GM23338 (cell line): Measurements from ENCODE around the gene FAM76B. TPM values are rescaled to one million over a fixed set of nuclear protein-coding genes. Genes with fewer than 3 reads are reported as not detected.

Experiments
- ATAC-seq: fragments of 200-7000 bp; cut with Tn5 transposase; 3 replicates; pipeline ENCODE4 v1.9.1; 2020
- DNase-seq: peaks from one replicate; pipeline ENCODE4 v3.0.0-alpha.2; 2015; ENCODE audit warnings: low spot score
- H2AFZ ChIP-seq: fragments of 200-600 bp; sonication (generic); 2 replicates; pipeline ENCODE4 v1.8.0; 2016; ENCODE audit warnings: antibody characterized with exemption, mild to moderate bottlenecking, moderate library complexity
- H3F3A ChIP-seq: fragments of 200-600 bp; sonication (generic); replicated peaks from 2 replicates; pipeline ENCODE4 v1.8.0; 2017; ENCODE audit warnings: antibody characterized with exemption, mixed run types, low read depth
- H3K27ac ChIP-seq: fragments of 200-600 bp; sonication (generic); 2 replicates; pipeline ENCODE4 v1.6.1; 2016; ENCODE audit warnings: low read depth
- H3K27me3 ChIP-seq: fragments of 200-600 bp; sonication (generic); 2 replicates; pipeline ENCODE4 v1.8.0; 2016; ENCODE audit warnings: mild to moderate bottlenecking, mixed run types, moderate library complexity; ENCODE audit not compliant: insufficient read depth
- H3K36me3 ChIP-seq: fragments of 200-600 bp; sonication (generic); 2 replicates; pipeline ENCODE4 v1.8.0; 2016; ENCODE audit warnings: mild to moderate bottlenecking; ENCODE audit not compliant: insufficient read depth
- H3K4me1 ChIP-seq: fragments of 200-600 bp; sonication (generic); 2 replicates; pipeline ENCODE4 v1.8.0; 2016; ENCODE audit warnings: mild to moderate bottlenecking, moderate library complexity; ENCODE audit not compliant: insufficient read depth
- H3K4me2 ChIP-seq: fragments of 200-600 bp; sonication (generic); 2 replicates; pipeline ENCODE4 v1.7.1; 2017; ENCODE audit warnings: mixed run types
- H3K4me3 ChIP-seq: fragments of 200-600 bp; sonication (generic); 2 replicates; pipeline ENCODE4 v1.6.1; 2016; ENCODE audit warnings: mixed run types
- H3K79me2 ChIP-seq: fragments of 200-600 bp; sonication (generic); replicated peaks from 2 replicates; pipeline ENCODE4 v1.8.0; 2017; ENCODE audit warnings: mild to moderate bottlenecking; ENCODE audit not compliant: insufficient read depth
- H3K9me2 ChIP-seq: fragments of 200-600 bp; sonication (generic); 2 replicates; pipeline ENCODE4 v1.8.0; 2017; ENCODE audit not compliant: insufficient read depth
- H4K20me1 ChIP-seq: fragments of 200-600 bp; sonication (generic); replicated peaks from 2 replicates; pipeline ENCODE4 v1.8.0; 2017; ENCODE audit warnings: mild to moderate bottlenecking; ENCODE audit not compliant: insufficient read depth
- H3K27ac Mint-ChIP-seq: 2 replicates; pipeline ENCODE4 v1.8.0; 2020; ENCODE audit warnings: inconsistent platforms, mild to moderate bottlenecking, moderate library complexity, mixed read lengths
- H3K27me3 Mint-ChIP-seq: 3 replicates; pipeline ENCODE4 v1.8.0; 2022; ENCODE audit warnings: low read depth, mild to moderate bottlenecking, moderate library complexity, mixed read lengths, inconsistent platforms; ENCODE audit not compliant: insufficient read depth, poor library complexity
- H3K36me3 Mint-ChIP-seq: 3 replicates; pipeline ENCODE4 v1.8.0; 2021; ENCODE audit warnings: low read depth, mild to moderate bottlenecking, inconsistent platforms, moderate library complexity, mixed read lengths
- H3K4me1 Mint-ChIP-seq: 3 replicates; pipeline ENCODE4 v1.8.0; 2020; ENCODE audit warnings: mild to moderate bottlenecking, inconsistent platforms, mixed read lengths
- H3K4me3 Mint-ChIP-seq: 3 replicates; pipeline ENCODE4 v1.8.0; 2021; ENCODE audit warnings: moderate library complexity, mild to moderate bottlenecking, inconsistent platforms, mixed read lengths
- H3K9me3 Mint-ChIP-seq: 3 replicates; pipeline ENCODE4 v1.8.0; 2020; ENCODE audit warnings: moderate library complexity, mild to moderate bottlenecking, inconsistent platforms, mixed read lengths
- EZH2 ChIP-seq: fragments of 200-600 bp; sonication (generic); IDR thresholded peaks from one replicate; pipeline ENCODE4 v1.8.0; 2017; ENCODE audit warnings: antibody characterized with exemption, mild to moderate bottlenecking, low read depth; ENCODE audit not compliant: unreplicated experiment
- NANOG ChIP-seq: IDR thresholded peaks from 2 replicates; pipeline ENCODE4 v1.6.1; 2016; ENCODE audit warnings: antibody characterized with exemption, borderline replicate concordance
- polyA plus RNA-seq: library from polyadenylated mRNA; unstranded; fragments of >200 nt; fragmentation: Nextera tagmentation; extraction: Ambion mirVana; gene quantifications from 2 replicates; pipeline ENCODE4 v1.2.1, GENCODE V29; 2016
- total RNA-seq: library from RNA; depleted of rRNA; stranded (reverse); fragments of >200 nt; shearing (Covaris generic); gene quantifications from 2 replicates; pipeline ENCODE4 v1.2.3, GENCODE V29; 2014
- TF ChIP-seq, protein P1 (sequence below): fragments of 250-450 bp; sonication (Bioruptor Pico); IDR thresholded peaks from 2 replicates; pipeline ENCODE4 v1.5.0; 2020; ENCODE audit warnings: mild to moderate bottlenecking, moderate library complexity

The FAM76B gene
- total and polyA plus RNA-seq, 2 experiments from 2014 or later: 21.1 to 37.9 TPM

GRCh38 chr11:95832763-95833162 lies 43.2 kb upstream of the FAM76B start (continued):
- TF ChIP-seq, protein P1, sequence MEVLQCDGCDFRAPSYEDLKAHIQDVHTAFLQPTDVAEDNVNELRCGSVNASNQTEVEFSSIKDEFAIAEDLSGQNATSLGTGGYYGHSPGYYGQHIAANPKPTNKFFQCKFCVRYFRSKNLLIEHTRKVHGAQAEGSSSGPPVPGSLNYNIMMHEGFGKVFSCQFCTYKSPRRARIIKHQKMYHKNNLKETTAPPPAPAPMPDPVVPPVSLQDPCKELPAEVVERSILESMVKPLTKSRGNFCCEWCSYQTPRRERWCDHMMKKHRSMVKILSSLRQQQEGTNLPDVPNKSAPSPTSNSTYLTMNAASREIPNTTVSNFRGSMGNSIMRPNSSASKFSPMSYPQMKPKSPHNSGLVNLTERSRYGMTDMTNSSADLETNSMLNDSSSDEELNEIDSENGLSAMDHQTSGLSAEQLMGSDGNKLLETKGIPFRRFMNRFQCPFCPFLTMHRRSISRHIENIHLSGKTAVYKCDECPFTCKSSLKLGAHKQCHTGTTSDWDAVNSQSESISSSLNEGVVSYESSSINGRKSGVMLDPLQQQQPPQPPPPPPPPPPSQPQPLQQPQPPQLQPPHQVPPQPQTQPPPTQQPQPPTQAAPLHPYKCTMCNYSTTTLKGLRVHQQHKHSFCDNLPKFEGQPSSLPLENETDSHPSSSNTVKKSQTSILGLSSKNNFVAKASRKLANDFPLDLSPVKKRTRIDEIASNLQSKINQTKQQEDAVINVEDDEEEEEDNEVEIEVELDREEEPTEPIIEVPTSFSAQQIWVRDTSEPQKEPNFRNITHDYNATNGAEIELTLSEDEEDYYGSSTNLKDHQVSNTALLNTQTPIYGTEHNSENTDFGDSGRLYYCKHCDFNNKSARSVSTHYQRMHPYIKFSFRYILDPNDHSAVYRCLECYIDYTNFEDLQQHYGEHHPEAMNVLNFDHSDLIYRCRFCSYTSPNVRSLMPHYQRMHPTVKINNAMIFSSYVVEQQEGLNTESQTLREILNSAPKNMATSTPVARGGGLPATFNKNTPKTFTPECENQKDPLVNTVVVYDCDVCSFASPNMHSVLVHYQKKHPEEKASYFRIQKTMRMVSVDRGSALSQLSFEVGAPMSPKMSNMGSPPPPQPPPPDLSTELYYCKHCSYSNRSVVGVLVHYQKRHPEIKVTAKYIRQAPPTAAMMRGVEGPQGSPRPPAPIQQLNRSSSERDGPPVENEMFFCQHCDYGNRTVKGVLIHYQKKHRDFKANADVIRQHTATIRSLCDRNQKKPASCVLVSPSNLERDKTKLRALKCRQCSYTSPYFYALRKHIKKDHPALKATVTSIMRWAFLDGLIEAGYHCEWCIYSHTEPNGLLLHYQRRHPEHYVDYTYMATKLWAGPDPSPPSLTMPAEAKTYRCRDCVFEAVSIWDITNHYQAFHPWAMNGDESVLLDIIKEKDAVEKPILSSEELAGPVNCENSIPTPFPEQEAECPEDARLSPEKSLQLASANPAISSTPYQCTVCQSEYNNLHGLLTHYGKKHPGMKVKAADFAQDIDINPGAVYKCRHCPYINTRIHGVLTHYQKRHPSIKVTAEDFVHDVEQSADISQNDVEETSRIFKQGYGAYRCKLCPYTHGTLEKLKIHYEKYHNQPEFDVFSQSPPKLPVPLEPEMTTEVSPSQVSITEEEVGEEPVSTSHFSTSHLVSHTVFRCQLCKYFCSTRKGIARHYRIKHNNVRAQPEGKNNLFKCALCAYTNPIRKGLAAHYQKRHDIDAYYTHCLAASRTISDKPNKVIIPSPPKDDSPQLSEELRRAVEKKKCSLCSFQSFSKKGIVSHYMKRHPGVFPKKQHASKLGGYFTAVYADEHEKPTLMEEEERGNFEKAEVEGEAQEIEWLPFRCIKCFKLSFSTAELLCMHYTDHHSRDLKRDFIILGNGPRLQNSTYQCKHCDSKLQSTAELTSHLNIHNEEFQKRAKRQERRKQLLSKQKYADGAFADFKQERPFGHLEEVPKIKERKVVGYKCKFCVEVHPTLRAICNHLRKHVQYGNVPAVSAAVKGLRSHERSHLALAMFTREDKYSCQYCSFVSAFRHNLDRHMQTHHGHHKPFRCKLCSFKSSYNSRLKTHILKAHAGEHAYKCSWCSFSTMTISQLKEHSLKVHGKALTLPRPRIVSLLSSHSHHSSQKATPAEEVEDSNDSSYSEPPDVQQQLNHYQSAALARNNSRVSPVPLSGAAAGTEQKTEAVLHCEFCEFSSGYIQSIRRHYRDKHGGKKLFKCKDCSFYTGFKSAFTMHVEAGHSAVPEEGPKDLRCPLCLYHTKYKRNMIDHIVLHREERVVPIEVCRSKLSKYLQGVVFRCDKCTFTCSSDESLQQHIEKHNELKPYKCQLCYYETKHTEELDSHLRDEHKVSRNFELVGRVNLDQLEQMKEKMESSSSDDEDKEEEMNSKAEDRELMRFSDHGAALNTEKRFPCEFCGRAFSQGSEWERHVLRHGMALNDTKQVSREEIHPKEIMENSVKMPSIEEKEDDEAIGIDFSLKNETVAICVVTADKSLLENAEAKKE: no peak

- H3K27me3 ChIP-seq: no peaks in the 10 kb centered on the region
- H3K79me2 ChIP-seq: no peaks in the 10 kb centered on the region
- H3F3A ChIP-seq: no peaks in the 10 kb centered on the region
- H3K36me3 ChIP-seq: peaks cover 38% of the 10 kb centered on the region; the same call in 1 of the 2 replicates
- no peak overlapping the region for H3K27ac ChIP-seq
- no peaks in the 10 kb centered on the region; the same call in 1 of the 2 replicates for H4K20me1 ChIP-seq
- H3K4me1 ChIP-seq: no peaks in the 10 kb centered on the region
- no peaks in the 10 kb centered on the region for H3K9me2 ChIP-seq
- Mint-ChIP-seq H3K4me3 (no peak overlapping the region), H3K36me3 (peaks cover 49% of the 10 kb centered on the region), H3K27me3 (no peaks in the 10 kb centered on the region), H3K9me3 (no peaks in the 10 kb centered on the region), H3K4me1 (no peaks in the 10 kb centered on the region), H3K27ac (no peak overlapping the region)
- no peak for TF ChIP-seq EZH2
- TF ChIP-seq, protein P1: no peak
- TF ChIP-seq NANOG: no peak
- no peak overlapping the region for H3K4me3 ChIP-seq
- H3K4me2 ChIP-seq: no peak overlapping the region
- ATAC-seq: no peak
- DNase-seq: no peak
- H2AFZ ChIP-seq: no peak overlapping the region
These were observed 41.8 kb upstream of the FAM76B start for GRCh38 chr11:95831198-95831883.
